ENCODE measurements around the gene IQCE. TPM values are rescaled to one million over a fixed set of nuclear protein-coding genes. Genes with fewer than 3 reads are reported as not detected.

The IQCE gene
- polyA plus RNA-seq, 1 donor from 2014 or later: 21.2 TPM

GRCh38 chr7:2646680-2647571, 88.1 kb downstream of the IQCE start:
- no peaks in the 10 kb centered on the region for H3F3A ChIP-seq (ENCODE audit: insufficient read depth, low read length, poor library complexity, severe bottlenecking)
- no peak overlapping the region for H3K9ac ChIP-seq (ENCODE audit: low read length)
- no peak for TF ChIP-seq EP300 (conservative IDR thresholded peaks at IDR 0.05; ENCODE audit: poor library complexity, severe bottlenecking)
- no peak for TF ChIP-seq TAF1 (IDR thresholded peaks at IDR 0.05; ENCODE audit: low read depth)
- no peak for TF ChIP-seq RAD21 (conservative IDR thresholded peaks at IDR 0.05)
- no peaks in the 10 kb centered on the region for H3K27me3 ChIP-seq (ENCODE audit: insufficient read depth, low read depth, low read length)
- H3K36me3 ChIP-seq (ENCODE audit: insufficient read depth, low read length): no peaks in the 10 kb centered on the region
- H3K79me2 ChIP-seq (replicated peaks; ENCODE audit: insufficient read depth, low read length): peaks cover 26% of the 10 kb centered on the region
- H2AFZ ChIP-seq (ENCODE audit: low read depth, low read length): no peak overlapping the region
- H4K20me1 ChIP-seq (ENCODE audit: insufficient read depth): peaks cover 5% of the 10 kb centered on the region
- H3K4me3 ChIP-seq (ENCODE audit: low read length): no peak overlapping the region
- no peaks in the 10 kb centered on the region for H3K9me3 ChIP-seq (ENCODE audit: low read length)
- no peak overlapping the region for H3K27ac ChIP-seq (ENCODE audit: low read length)
- no peak overlapping the region for H3K4me2 ChIP-seq (ENCODE audit: low read length)
- no peaks in the 10 kb centered on the region for H3K9me2 ChIP-seq (ENCODE audit: insufficient read depth, low read length)

- no peak overlapping the region for H3K9ac ChIP-seq (ENCODE audit: low read length)
- peaks cover 20% of the 10 kb centered on the region for H3K79me2 ChIP-seq (replicated peaks; ENCODE audit: insufficient read depth, low read length)
- peaks cover 5% of the 10 kb centered on the region for H4K20me1 ChIP-seq (ENCODE audit: insufficient read depth)
- no peaks in the 10 kb centered on the region for H3K27me3 ChIP-seq (ENCODE audit: insufficient read depth, low read depth, low read length)
- H3K9me2 ChIP-seq (ENCODE audit: insufficient read depth, low read length): no peaks in the 10 kb centered on the region
- no peaks in the 10 kb centered on the region for H3F3A ChIP-seq (ENCODE audit: insufficient read depth, low read length, poor library complexity, severe bottlenecking)
- H3K4me3 ChIP-seq (ENCODE audit: low read length): no peak overlapping the region
- no peak overlapping the region for H2AFZ ChIP-seq (ENCODE audit: low read depth, low read length)
- H3K27ac ChIP-seq (ENCODE audit: low read length): no peak overlapping the region
- no peaks in the 10 kb centered on the region for H3K9me3 ChIP-seq (ENCODE audit: low read length)
- H3K36me3 ChIP-seq (ENCODE audit: insufficient read depth, low read length): no peaks in the 10 kb centered on the region
- H3K4me2 ChIP-seq (ENCODE audit: low read length): no peak overlapping the region
- TF ChIP-seq, protein P1, sequence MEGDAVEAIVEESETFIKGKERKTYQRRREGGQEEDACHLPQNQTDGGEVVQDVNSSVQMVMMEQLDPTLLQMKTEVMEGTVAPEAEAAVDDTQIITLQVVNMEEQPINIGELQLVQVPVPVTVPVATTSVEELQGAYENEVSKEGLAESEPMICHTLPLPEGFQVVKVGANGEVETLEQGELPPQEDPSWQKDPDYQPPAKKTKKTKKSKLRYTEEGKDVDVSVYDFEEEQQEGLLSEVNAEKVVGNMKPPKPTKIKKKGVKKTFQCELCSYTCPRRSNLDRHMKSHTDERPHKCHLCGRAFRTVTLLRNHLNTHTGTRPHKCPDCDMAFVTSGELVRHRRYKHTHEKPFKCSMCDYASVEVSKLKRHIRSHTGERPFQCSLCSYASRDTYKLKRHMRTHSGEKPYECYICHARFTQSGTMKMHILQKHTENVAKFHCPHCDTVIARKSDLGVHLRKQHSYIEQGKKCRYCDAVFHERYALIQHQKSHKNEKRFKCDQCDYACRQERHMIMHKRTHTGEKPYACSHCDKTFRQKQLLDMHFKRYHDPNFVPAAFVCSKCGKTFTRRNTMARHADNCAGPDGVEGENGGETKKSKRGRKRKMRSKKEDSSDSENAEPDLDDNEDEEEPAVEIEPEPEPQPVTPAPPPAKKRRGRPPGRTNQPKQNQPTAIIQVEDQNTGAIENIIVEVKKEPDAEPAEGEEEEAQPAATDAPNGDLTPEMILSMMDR (IDR thresholded peaks at IDR 0.05; ENCODE audit: poor library complexity, severe bottlenecking): no peak
- no peak for TF ChIP-seq SMC3 (conservative IDR thresholded peaks at IDR 0.05; ENCODE audit: poor library complexity)
These were observed 88.9 kb downstream of the IQCE start for GRCh38 chr7:2647594-2648172.

GRCh38 chr7:2649139-2649838, 90.5 kb downstream of the IQCE start:
- H3K36me3 ChIP-seq (ENCODE audit: insufficient read depth, low read length): no peaks in the 10 kb centered on the region

More at GRCh38 chr7:2649139-2649838, 90.5 kb downstream of the IQCE start:
- no peak overlapping the region for H3K9ac ChIP-seq (ENCODE audit: low read length)
- H3K79me2 ChIP-seq (replicated peaks; ENCODE audit: insufficient read depth, low read length): peaks cover 9% of the 10 kb centered on the region
- H2AFZ ChIP-seq (ENCODE audit: low read depth, low read length): no peak overlapping the region
- no peaks in the 10 kb centered on the region for H3K27me3 ChIP-seq (ENCODE audit: insufficient read depth, low read depth, low read length)
- TF ChIP-seq EZH2 (IDR thresholded peaks at IDR 0.05; ENCODE audit: borderline replicate concordance, insufficient read depth, low read length, poor library complexity, severe bottlenecking) (no peak), POLR2AphosphoS5 (IDR thresholded peaks at IDR 0.05) (no peak), MXI1 (conservative IDR thresholded peaks at IDR 0.05; ENCODE audit: poor library complexity, severe bottlenecking) (no peak), RAD21 (conservative IDR thresholded peaks at IDR 0.05) (no peak), REST (IDR thresholded peaks at IDR 0.05; ENCODE audit: borderline replicate concordance) (no peak), SMC3 (conservative IDR thresholded peaks at IDR 0.05; ENCODE audit: poor library complexity) (no peak), EP300 (conservative IDR thresholded peaks at IDR 0.05; ENCODE audit: poor library complexity, severe bottlenecking) (no peak), TAF1 (IDR thresholded peaks at IDR 0.05; ENCODE audit: low read depth) (no peak)
- TF ChIP-seq, protein P1 (IDR thresholded peaks at IDR 0.05; ENCODE audit: poor library complexity, severe bottlenecking): no peak
- H3K4me3 ChIP-seq (ENCODE audit: low read length): no peak overlapping the region
- H3K9me2 ChIP-seq (ENCODE audit: insufficient read depth, low read length): no peaks in the 10 kb centered on the region
- H3K27ac ChIP-seq (ENCODE audit: low read length): no peak overlapping the region
- H4K20me1 ChIP-seq (ENCODE audit: insufficient read depth): no peaks in the 10 kb centered on the region
- no peaks in the 10 kb centered on the region for H3K9me3 ChIP-seq (ENCODE audit: low read length)
- H3F3A ChIP-seq (ENCODE audit: insufficient read depth, low read length, poor library complexity, severe bottlenecking): no peaks in the 10 kb centered on the region
- H3K4me2 ChIP-seq (ENCODE audit: low read length): no peak overlapping the region

All from neural cell (in vitro differentiated cells).